Sigmoid colon (tissue), 4 donors: ENCODE data around the gene MACROD2.

Experiments used
- CTCF ChIP-seq, 4 experiments: fragments of 450-650 bp in 3 of 4; fragments of 200-600 bp in 1 of 4; IDR thresholded peaks; one replicate each; pipeline ENCODE4 v1.5.1; 2016 to 2019; ENCODE audit warnings: antibody characterized with exemption in 4 of 4, mild to moderate bottlenecking in 3 of 4, moderate library complexity in 2 of 4
- EP300 ChIP-seq, 4 donors: sonication (generic); formaldehyde crosslinking; IDR thresholded peaks; one replicate each; pipeline ENCODE4 v1.6.1; 2017; ENCODE audit warnings: antibody characterized with exemption in 4 of 4
- POLR2AphosphoS5 ChIP-seq, 4 donors: sonication (generic); formaldehyde crosslinking; IDR thresholded peaks; one replicate each; pipeline ENCODE4 v1.6.1; 2017; ENCODE audit warnings: antibody characterized with exemption in 4 of 4

- no peak for TF ChIP-seq CTCF (IDR thresholded peaks at IDR 0.05)
- TF ChIP-seq EP300 (IDR thresholded peaks at IDR 0.05) = no peak
- TF ChIP-seq POLR2AphosphoS5 (IDR thresholded peaks at IDR 0.05) = no peak
Measured at GRCh38 chr20:14800707-14801425, 805.5 kb downstream of the MACROD2 start.
